Suprapubic skin (tissue), 4 donors: ENCODE data around the gene TBC1D5.

ENCODE experiments used
- POLR2A ChIP-seq, 2 donors: fragments of 450-650 bp; IDR thresholded peaks; one replicate each; pipeline ENCODE4 v1.6.1; 2017; ENCODE audit warnings: antibody characterized with exemption in 2 of 2, mild to moderate bottlenecking in 2 of 2, moderate library complexity in 2 of 2
- POLR2AphosphoS5 ChIP-seq, 3 donors: sonication (generic); formaldehyde crosslinking; IDR thresholded peaks; one replicate each; pipeline ENCODE4 v1.6.1; 2017; ENCODE audit warnings: antibody characterized with exemption in 3 of 3

DNA sequence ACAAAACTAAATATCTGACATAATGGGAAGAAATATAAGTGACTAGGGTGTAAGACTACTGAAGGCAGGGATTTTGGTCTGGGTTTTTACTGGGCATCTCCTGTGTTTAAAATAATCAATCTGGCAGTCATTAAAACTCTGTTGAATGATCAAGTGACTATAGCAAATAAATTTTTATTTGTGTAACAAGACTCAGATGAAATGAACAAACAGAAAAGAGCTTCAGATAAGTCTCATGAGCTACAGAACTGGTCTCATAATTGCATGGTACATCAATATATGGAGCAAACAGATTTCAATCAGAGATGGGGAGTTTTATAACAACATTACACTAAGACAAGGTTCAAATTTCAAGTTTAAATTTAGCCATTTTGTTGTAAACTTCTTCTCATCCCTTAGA, 485.2 kb downstream of the TBC1D5 start:
- TF ChIP-seq POLR2AphosphoS5 (IDR thresholded peaks at IDR 0.05) (no peak), POLR2A (IDR thresholded peaks at IDR 0.05) (no peak)
